Testis (tissue), 2 donors: ENCODE measurements around the gene NRP1.

Experiments
- CTCF ChIP-seq, 3 experiments: fragments of 450-650 bp in 2 of 3; fragments of 200-600 bp in 1 of 3; sonication (generic) in 1 of 3; IDR thresholded peaks; one replicate each; pipeline ENCODE4 v1.5.1; 2016 to 2019; ENCODE audit warnings: antibody characterized with exemption in 3 of 3, mild to moderate bottlenecking in 2 of 3, moderate library complexity in 1 of 3
- POLR2A ChIP-seq: fragments of 450-650 bp; IDR thresholded peaks from one replicate; pipeline ENCODE4 v1.6.1; 2017; ENCODE audit warnings: antibody characterized with exemption, mild to moderate bottlenecking, moderate library complexity

GRCh38 chr10:33278198-33278597 lies 56.3 kb downstream of the NRP1 start:
- no peak for TF ChIP-seq CTCF (IDR thresholded peaks at IDR 0.05)
- no peak for TF ChIP-seq POLR2A
